CD8-positive, alpha-beta memory T cell (primary cell): ENCODE data around the gene AJM1. TPM values are rescaled to one million over a fixed set of nuclear protein-coding genes. Genes with fewer than 3 reads are reported as not detected.
A peak's percentile ranks its signal among the peaks of the same experiment; 100 is the strongest.

Source experiments
- CTCF ChIA-PET: fragments of 350-600 bp; sonication (Branson Sonifier 250); formaldehyde crosslinking; loops from one replicate; lab custom pipeline; 2021; ENCODE audit warnings: antibody characterized with exemption; lab: Charles Lee
- POLR2A ChIA-PET: fragments of 350-600 bp; sonication (Branson Sonifier 250); formaldehyde crosslinking; loops from one replicate; lab custom pipeline; 2021; ENCODE audit warnings: antibody characterized with exemption; lab: Charles Lee
- DNase-seq, 5 donors: peaks; one replicate each; pipeline versions ENCODE4 v3.0.0 to v3.0.0-alpha.2; 2020 to 2022; ENCODE audit warnings: mixed read lengths in 1 of 5
- H3K27ac ChIP-seq: one replicate; pipeline ENCODE4 v1.7.0; 2013; ENCODE audit warnings: low read depth, mild to moderate bottlenecking, low read length, moderate library complexity
- H3K27me3 ChIP-seq: 2 replicates; pipeline ENCODE4 v1.7.0; 2013; ENCODE audit warnings: low read length, mild to moderate bottlenecking; ENCODE audit not compliant: insufficient read depth, poor library complexity, severe bottlenecking
- H3K36me3 ChIP-seq: 2 replicates; pipeline ENCODE4 v1.7.0; 2013; ENCODE audit warnings: mild to moderate bottlenecking, low read length, moderate library complexity; ENCODE audit not compliant: insufficient read depth
- H3K4me1 ChIP-seq: 2 replicates; pipeline ENCODE4 v1.7.0; 2013; ENCODE audit warnings: mild to moderate bottlenecking, low read length, moderate library complexity; ENCODE audit not compliant: insufficient read depth
- H3K4me3 ChIP-seq: 2 replicates; pipeline ENCODE4 v1.7.0; 2013; ENCODE audit warnings: mild to moderate bottlenecking, low read length
- H3K9me3 ChIP-seq: 2 replicates; pipeline ENCODE4 v1.7.0; 2013; ENCODE audit warnings: mild to moderate bottlenecking, low read length
- H3K27ac Mint-ChIP-seq, 8 donors: one replicate each; pipeline ENCODE4 v1.8.0; 2020 to 2021; ENCODE audit warnings: mixed read lengths in 8 of 8, mild to moderate bottlenecking in 6 of 8, inconsistent platforms in 3 of 8, moderate library complexity in 3 of 8
- H3K27me3 Mint-ChIP-seq, 2 donors: one replicate each; pipeline ENCODE4 v1.8.0; 2020 to 2021; ENCODE audit warnings: mixed read lengths in 2 of 2, mild to moderate bottlenecking in 1 of 2, moderate library complexity in 1 of 2
- H3K36me3 Mint-ChIP-seq, 3 donors: one replicate each; pipeline ENCODE4 v1.8.0; 2020 to 2021; ENCODE audit warnings: mixed read lengths in 3 of 3, inconsistent platforms in 1 of 3, mild to moderate bottlenecking in 1 of 3
- H3K4me1 Mint-ChIP-seq, 3 donors: one replicate each; pipeline ENCODE4 v1.8.0; 2020 to 2021; ENCODE audit warnings: mixed read lengths in 3 of 3, inconsistent platforms in 1 of 3, mild to moderate bottlenecking in 1 of 3
- H3K4me3 Mint-ChIP-seq, 7 donors: one replicate each; pipeline ENCODE4 v1.8.0; 2020 to 2021; ENCODE audit warnings: mixed read lengths in 7 of 7, mild to moderate bottlenecking in 6 of 7, moderate library complexity in 4 of 7, inconsistent platforms in 2 of 7
- H3K9me3 Mint-ChIP-seq, 5 donors: one replicate each; pipeline ENCODE4 v1.8.0; 2020 to 2022; ENCODE audit warnings: mixed read lengths in 5 of 5, mild to moderate bottlenecking in 3 of 5, moderate library complexity in 2 of 5, inconsistent platforms in 1 of 5
- polyA plus RNA-seq: library from polyadenylated mRNA; unstranded; fragments of 300-500 nt; fragmentation: Illumina TruSeq; gene quantifications from one replicate; pipeline ENCODE4 v1.2.3, GENCODE V29; 2021
- total RNA-seq, 2 experiments: library from RNA; stranded (reverse); gene quantifications; one replicate each; pipeline ENCODE4 v1.2.3, GENCODE V29; 2021

Gene AJM1
- total and polyA plus RNA-seq, 3 experiments from 2014 or later: 0.39 to 3.2 (median 3.2) TPM

DNA sequence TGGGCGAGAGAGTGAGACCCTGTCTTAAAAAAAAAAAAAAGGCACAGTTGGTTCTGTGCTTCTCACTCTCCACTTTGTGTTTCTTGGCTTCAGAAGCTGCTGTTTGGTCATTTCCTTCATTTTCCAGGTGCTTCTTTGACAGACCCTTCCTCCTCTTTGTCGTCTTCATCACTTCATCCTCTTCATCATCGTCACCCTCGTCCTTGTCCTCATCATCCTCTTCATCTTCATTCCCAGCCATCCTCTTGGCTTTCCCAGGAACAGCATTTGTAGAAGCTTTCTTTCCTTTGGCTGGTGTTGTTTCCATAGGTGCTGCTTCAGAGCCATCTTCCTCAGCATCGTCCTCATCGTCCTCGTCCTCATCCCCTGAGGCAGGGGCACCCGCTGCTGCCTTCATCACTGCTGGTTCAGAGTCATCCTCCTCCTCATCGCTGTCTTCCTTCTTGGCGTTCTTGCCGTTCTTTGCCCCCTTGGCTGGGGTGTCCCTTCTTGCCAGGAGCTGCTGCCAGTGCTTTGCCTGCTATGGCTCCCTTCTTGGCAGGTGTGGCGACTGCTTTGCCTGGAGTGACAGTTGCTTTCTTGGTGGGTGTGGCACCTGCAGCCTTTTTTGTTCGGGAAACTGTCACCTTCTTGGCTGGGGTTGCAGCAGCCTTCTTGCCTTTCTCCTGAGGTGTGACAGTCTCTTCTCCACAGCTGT, 27.4 kb upstream of the AJM1 start:
- no peaks in the 10 kb centered on the region for H3K27me3 Mint-ChIP-seq
- CTCF ChIA-PET: interaction anchor here (1.2 to 1.8 kb wide), 2 partner anchors 28 to 221 kb away, joined by 3 to 14 read pairs; partner anchors contain the start of gene AJM1
- Histone ChIP-seq H3K36me3 (no peaks in the 10 kb centered on the region), H3K27me3 (no peaks in the 10 kb centered on the region), H3K27ac (no peak overlapping the region), H3K4me1 (peaks cover 4% of the 10 kb centered on the region), H3K4me3 (no peak overlapping the region), H3K9me3 (no peaks in the 10 kb centered on the region)
- H3K36me3 Mint-ChIP-seq: peaks cover 0 to 34% (median 10%) of the 10 kb centered on the region in 3 donors
- H3K27ac Mint-ChIP-seq: no peak overlapping the region
- DNase-seq: no peak
- H3K4me3 Mint-ChIP-seq: peak overlapping the region in 1 of 7 donors; percentile 38
- no peaks in the 10 kb centered on the region for H3K9me3 Mint-ChIP-seq
- H3K4me1 Mint-ChIP-seq: peaks cover 21 to 50% (median 36%) of the 10 kb centered on the region in 3 donors
- POLR2A ChIA-PET: no interaction called here

DNA sequence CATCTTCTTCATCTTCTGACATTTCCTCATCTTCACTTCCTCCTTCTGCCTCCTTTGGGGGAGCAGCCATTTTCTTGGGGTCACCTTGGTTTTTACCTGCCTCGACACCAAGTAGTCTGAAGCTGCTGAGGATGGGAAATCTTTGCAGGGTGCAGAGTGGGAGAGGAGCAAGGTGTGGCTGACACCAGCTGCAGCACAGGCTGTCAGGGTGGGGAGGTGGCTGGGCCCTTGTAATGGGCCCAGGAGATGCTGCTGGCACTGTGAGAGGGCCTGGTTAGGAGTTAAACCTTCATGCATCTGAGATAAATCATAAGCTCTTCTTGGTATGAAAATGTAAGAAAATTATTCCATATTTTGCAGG, 26.9 kb upstream of the AJM1 start:
- H3K4me3 Mint-ChIP-seq: no peak overlapping the region
- no peak overlapping the region for H3K27ac ChIP-seq

DNA sequence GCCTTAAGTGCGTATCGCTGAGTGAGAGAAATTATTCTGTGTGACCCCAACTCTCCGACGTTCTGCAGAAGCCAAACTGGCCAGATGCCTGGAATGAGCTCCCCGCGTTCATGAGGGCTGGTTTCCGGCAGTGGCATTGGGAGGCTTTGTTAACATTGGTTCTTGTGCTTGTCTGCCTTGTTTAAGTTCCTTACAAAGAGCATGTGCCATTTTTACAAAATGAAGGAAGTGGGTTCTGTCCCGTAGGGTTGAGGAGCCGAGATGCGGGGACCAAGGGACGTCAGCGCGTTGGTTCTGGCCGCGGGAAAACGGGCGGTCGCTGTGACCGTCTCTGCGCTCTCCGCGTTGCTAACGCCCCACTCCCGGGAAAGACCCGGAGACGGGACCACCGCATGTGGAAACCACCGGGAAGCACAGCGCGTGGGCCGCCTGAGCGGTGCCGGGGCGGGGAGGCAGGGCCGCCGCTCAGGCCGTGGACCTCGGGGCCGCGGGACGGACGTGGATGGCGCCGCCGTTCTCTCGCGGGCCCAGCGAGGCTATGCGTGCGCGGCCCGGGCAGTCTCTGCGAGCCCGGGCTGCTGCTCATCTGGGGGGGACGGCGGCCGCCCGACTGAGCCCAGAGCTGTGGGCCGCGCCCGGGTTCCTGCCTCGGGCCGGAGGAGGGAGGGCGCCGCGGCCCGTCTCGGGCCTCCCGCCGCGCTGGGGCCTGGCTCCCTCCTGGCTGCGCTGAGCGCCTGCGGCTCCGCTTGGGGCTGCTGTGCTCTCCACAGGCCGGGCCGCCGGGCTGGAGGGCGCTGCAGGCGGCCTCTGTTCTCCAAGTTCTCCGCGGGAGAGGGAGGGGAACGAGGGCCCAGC, 21.1 kb upstream of the AJM1 start:
- Mint-ChIP-seq H3K27ac (peak overlapping the region in 1 of 8 donors; percentile 17), H3K36me3 (peaks cover 0 to 35% (median 0%) of the 10 kb centered on the region in 3 donors), H3K9me3 (no peaks in the 10 kb centered on the region), H3K4me1 (peaks cover 9 to 15% (median 13%) of the 10 kb centered on the region in 3 donors), H3K4me3 (no peak overlapping the region), H3K27me3 (no peaks in the 10 kb centered on the region)
- ChIA-PET POLR2A (interaction anchor here (0.7 kb wide), 1 partner anchor 21 kb away, joined by 3 read pairs; the partner anchor contains the start of gene AJM1), CTCF (no interaction called here)
- Histone ChIP-seq H3K27me3 (no peaks in the 10 kb centered on the region), H3K4me1 (no peaks in the 10 kb centered on the region), H3K4me3 (no peak overlapping the region), H3K9me3 (no peaks in the 10 kb centered on the region), H3K36me3 (peaks cover 11% of the 10 kb centered on the region), H3K27ac (no peak overlapping the region)
- DNase-seq: no peak

More for the DNA sequence above, 26.9 kb upstream of the AJM1 start:
- no peaks in the 10 kb centered on the region for H3K36me3 ChIP-seq
- ChIA-PET CTCF (interaction anchor here (1.8 kb wide), 1 partner anchor 27 kb away, joined by 14 read pairs; the partner anchor contains the start of gene AJM1), POLR2A (interaction anchor here (0.6 kb wide), 1 partner anchor 9 kb away, joined by 3 read pairs; no protein-coding TSS in a partner anchor)
- Mint-ChIP-seq H3K27ac (no peak overlapping the region), H3K4me1 (peaks cover 18 to 46% (median 32%) of the 10 kb centered on the region in 3 donors), H3K27me3 (no peaks in the 10 kb centered on the region), H3K36me3 (peaks cover 0 to 31% (median 10%) of the 10 kb centered on the region in 3 donors), H3K9me3 (no peaks in the 10 kb centered on the region)
- no peak for DNase-seq
- no peaks in the 10 kb centered on the region for H3K27me3 ChIP-seq
- no peak overlapping the region for H3K4me3 ChIP-seq
- H3K9me3 ChIP-seq: no peaks in the 10 kb centered on the region
- H3K4me1 ChIP-seq: no peaks in the 10 kb centered on the region

DNA sequence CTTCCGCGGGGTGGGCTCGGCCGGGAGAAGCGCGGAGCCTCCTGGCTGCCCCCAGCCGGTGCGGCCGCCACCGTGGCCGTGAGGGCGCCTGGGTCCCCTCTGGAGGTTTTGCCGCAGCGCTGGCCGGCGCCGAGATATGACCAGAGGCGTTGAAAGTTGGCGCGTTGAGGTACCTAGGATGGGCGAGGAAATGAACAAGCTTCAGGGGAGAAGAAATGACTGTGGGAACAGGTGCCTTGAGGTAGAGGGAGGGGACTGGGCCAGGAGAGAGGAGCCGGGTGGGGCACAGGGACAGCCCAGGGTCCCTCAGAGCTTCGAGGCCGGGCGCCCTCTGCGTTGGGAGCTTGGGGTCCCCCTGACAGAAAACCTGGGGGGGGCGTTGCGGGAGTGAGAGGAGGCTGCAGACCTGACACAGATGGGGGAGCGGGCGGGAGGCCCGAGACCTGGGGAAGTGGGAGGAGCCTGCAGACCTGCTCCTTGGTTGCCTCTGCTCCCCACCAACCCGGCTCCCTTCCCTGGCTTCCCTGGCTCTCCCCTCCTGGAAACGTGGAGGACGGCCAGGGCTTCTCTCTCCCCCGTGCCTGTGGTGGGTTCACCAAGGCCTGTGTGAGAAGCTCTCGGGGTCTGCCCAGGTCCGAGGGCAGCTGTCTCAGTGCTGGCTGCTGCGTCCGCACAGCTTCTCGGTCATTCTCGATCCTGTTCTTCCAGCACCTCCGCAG, 20.3 kb upstream of the AJM1 start:
- peaks cover 11% of the 10 kb centered on the region for H3K36me3 ChIP-seq
- no peaks in the 10 kb centered on the region for H3K4me1 ChIP-seq
- H3K27me3 ChIP-seq: no peaks in the 10 kb centered on the region
- Mint-ChIP-seq H3K4me1 (peaks cover 8 to 11% (median 10%) of the 10 kb centered on the region in 3 donors), H3K27me3 (no peaks in the 10 kb centered on the region), H3K36me3 (peaks cover 0 to 37% (median 0%) of the 10 kb centered on the region in 3 donors), H3K4me3 (no peak overlapping the region), H3K9me3 (no peaks in the 10 kb centered on the region), H3K27ac (peak overlapping the region in 1 of 8 donors; percentile 15)
- H3K4me3 ChIP-seq: no peak overlapping the region
- H3K9me3 ChIP-seq: no peaks in the 10 kb centered on the region
- ChIA-PET POLR2A (interaction anchor here (0.7 kb wide), 1 partner anchor 20 kb away, joined by 3 read pairs; the partner anchor contains the start of gene AJM1), CTCF (interaction anchor here (1.3 kb wide), 1 partner anchor 213 kb away, joined by 4 read pairs; no protein-coding TSS in a partner anchor)
- DNase-seq: no peak
- H3K27ac ChIP-seq: no peak overlapping the region

DNA sequence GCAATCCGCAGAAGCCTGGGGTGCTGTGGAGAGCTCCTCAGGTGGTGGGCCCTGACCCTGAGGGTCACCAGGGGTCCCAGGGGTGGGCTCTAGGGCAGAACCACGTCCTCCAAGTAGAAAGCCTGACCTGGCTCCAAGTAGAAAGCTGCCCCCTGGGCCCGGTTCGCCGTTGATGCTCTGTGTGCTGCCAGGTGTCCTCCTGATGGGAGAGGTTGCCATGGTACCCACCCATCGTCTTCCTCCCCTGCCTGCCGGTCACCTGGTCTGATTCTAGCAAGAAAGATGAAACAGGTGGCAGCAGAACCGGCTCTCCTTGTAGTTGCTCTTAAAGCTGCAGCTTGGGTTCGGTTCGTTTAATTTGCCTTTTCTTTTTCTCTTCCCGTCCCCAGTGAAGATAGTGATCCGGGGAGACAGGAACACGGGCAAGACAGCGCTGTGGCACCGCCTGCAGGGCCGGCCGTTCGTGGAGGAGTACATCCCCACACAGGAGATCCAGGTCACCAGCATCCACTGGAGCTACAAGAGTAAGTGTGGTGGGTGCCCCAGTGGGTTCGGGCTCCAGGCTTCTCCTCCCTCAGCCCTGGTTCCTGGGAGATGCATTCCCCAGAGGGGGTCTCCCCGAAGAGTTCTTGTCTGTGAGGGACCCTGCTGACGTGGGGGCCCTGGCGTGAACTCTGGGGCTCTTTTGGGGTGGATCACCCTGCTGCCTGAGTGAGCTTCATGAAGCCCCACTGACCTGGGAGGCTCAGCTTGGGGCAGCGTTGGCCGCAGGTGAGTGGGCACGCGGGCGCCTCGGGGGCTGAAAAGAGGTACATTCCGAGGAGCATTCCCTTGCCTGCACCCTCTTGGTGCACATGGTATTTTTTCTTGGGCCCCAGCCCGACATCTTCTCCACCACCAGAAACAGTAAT, 18.9 kb upstream of the AJM1 start:
- no peaks in the 10 kb centered on the region for H3K27me3 Mint-ChIP-seq
- CTCF ChIA-PET: interaction anchor here (0.8 to 1.3 kb wide), 2 partner anchors 22 to 212 kb away, joined by 3 to 4 read pairs; no protein-coding TSS in a partner anchor
- H3K27ac Mint-ChIP-seq: no peak overlapping the region
- POLR2A ChIA-PET: interaction anchor here (0.6 kb wide), 2 partner anchors 23 to 95 kb away, joined by 3 to 6 read pairs; no protein-coding TSS in a partner anchor
- Histone ChIP-seq H3K4me1 (no peaks in the 10 kb centered on the region), H3K27ac (no peak overlapping the region), H3K36me3 (peaks cover 11% of the 10 kb centered on the region), H3K27me3 (no peaks in the 10 kb centered on the region), H3K4me3 (no peak overlapping the region), H3K9me3 (no peaks in the 10 kb centered on the region)
- DNase-seq: no peak
- peaks cover 7 to 10% (median 9%) of the 10 kb centered on the region in 3 donors for H3K4me1 Mint-ChIP-seq
- H3K36me3 Mint-ChIP-seq: peaks cover 0 to 37% (median 0%) of the 10 kb centered on the region in 3 donors
- no peaks in the 10 kb centered on the region for H3K9me3 Mint-ChIP-seq
- H3K4me3 Mint-ChIP-seq: no peak overlapping the region

DNA sequence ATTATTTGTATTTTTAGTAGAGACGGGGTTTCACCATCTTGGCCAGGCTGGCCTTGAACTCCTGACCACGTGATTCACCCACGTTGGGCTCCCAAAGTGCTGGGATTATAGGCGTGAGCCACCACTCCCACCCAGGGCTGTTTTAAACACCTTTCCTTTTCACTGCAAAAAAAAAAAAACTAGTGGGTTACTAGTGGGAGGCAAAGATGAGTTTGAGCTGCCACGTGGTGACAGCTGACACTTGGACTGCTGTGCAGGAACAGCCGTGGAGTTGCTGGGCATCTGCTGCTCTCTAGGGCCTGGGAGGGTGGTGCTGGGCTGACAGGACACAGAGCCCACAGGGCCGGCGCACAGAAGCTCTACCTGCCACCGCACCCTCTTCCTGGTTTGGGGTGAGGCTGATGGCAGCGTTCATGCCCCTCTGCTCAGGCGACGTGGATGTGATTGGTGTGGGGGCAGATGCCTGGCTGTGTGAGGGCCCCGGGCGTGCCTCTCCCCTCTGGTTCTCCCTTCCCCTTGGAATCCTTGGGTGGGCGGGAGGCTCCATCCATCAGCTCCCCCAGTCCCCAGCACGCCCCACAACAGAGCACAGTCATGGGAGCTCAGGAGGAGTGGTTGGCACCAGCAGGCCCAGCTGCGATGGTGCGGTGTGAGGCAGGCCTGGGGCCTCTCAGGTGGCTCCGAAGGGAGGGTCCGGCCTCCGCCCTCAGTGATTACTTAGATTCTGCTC, 17.6 kb upstream of the AJM1 start:
- Histone ChIP-seq H3K4me3 (no peak overlapping the region), H3K27ac (no peak overlapping the region), H3K36me3 (peaks cover 11% of the 10 kb centered on the region), H3K9me3 (no peaks in the 10 kb centered on the region), H3K27me3 (no peaks in the 10 kb centered on the region), H3K4me1 (no peaks in the 10 kb centered on the region)
- Mint-ChIP-seq H3K36me3 (peaks cover 0 to 49% (median 0%) of the 10 kb centered on the region in 3 donors), H3K27me3 (no peaks in the 10 kb centered on the region), H3K27ac (no peak overlapping the region), H3K4me3 (no peak overlapping the region), H3K9me3 (no peaks in the 10 kb centered on the region), H3K4me1 (peaks cover 5 to 6% (median 6%) of the 10 kb centered on the region in 3 donors)
- CTCF ChIA-PET: interaction anchor here (1.0 to 1.2 kb wide), 2 partner anchors 17 to 205 kb away, joined by 3 read pairs; partner anchors contain the start of gene RABL6
- no peak for DNase-seq
- POLR2A ChIA-PET: interaction anchor here (0.7 kb wide), 1 partner anchor 34 kb away, joined by 3 read pairs; no protein-coding TSS in a partner anchor
